Measurements from ENCODE around the gene SMIM32. TPM values are rescaled to one million over a fixed set of nuclear protein-coding genes. Genes with fewer than 3 reads are reported as not detected.

SMIM32 gene
- total and polyA plus RNA-seq, 2 donors (not counting 3 experiments of a cell fraction or from before 2014, with no cell fraction given) = not detected

- H2AFZ ChIP-seq (ENCODE audit: low read depth, low read length) = no peak overlapping the region
- no peak overlapping the region for H3K27ac ChIP-seq (ENCODE audit: insufficient read depth, low read depth, low read length)
- intact Hi-C loops (cut with micrococcal nuclease) (no loop called here), dilution Hi-C loops (cut with MboI; ENCODE audit: extremely low pct_ligation_motif_present, low sequenced_read_pairs) (no loop called here)
- no peaks in the 10 kb centered on the region for H3K9me1 ChIP-seq (replicated peaks; ENCODE audit: control insufficient read depth, extremely low read depth, insufficient read depth, low read length)
- no peak for DNase-seq (ENCODE audit: low read depth, low spot score)
- no peaks in the 10 kb centered on the region for H4K20me1 ChIP-seq (replicated peaks; ENCODE audit: control insufficient read depth, extremely low read depth, insufficient read depth, low read length)
- H3K4me1 ChIP-seq (ENCODE audit: control insufficient read depth, extremely low read depth, insufficient read depth, low read length) = no peaks in the 10 kb centered on the region
- H3K4me2 ChIP-seq (ENCODE audit: insufficient read depth, low read length) = no peak overlapping the region
- CTCF ChIA-PET = interaction anchor here (1.8 kb wide), 1 partner anchor 14 kb away, joined by 9 read pairs; no protein-coding TSS in a partner anchor
- FAIRE-seq = no peak
- H3K4me3 ChIP-seq (replicated peaks in 1 of 3; ENCODE audit: insufficient read depth in 1 of 3, low read depth in 1 of 3, low read length in 3 of 3) = no peak overlapping the region
- BruUV-seq (replicated peaks) = no TSS peak
- no peaks in the 10 kb centered on the region for H3K79me2 ChIP-seq (ENCODE audit: control insufficient read depth, insufficient read depth, low read length)
- peaks cover 33 to 37% of the 10 kb centered on the region in 2 experiments for H3K27me3 ChIP-seq (ENCODE audit: control insufficient read depth in 2 of 2, insufficient read depth in 2 of 2, low read length in 2 of 2)
- H3K9ac ChIP-seq (replicated peaks; ENCODE audit: extremely low read depth, insufficient read depth, low read length) = no peak overlapping the region
- TF ChIP-seq POLR2A (IDR thresholded peaks at IDR 0.05; ENCODE audit: low read depth, low read length) (no peak), GATA2 (IDR thresholded peaks at IDR 0.05; ENCODE audit: insufficient read depth, insufficient read length, low read depth, low read length) (no peak), JUN (IDR thresholded peaks at IDR 0.05; ENCODE audit: borderline replicate concordance, insufficient read depth, insufficient read length, low read depth) (no peak), CTCF (IDR thresholded peaks at IDR 0.05; ENCODE audit: extremely low read depth in 1 of 2, insufficient read depth in 1 of 2, low read depth in 1 of 2, low read length in 2 of 2) (no peak), FOS (IDR thresholded peaks at IDR 0.05; ENCODE audit: borderline replicate concordance, insufficient read depth, low read length) (no peak), POLR2AphosphoS5 (IDR thresholded peaks at IDR 0.05; ENCODE audit: insufficient read depth, low read depth, low read length) (no peak), MYC (IDR thresholded peaks at IDR 0.05; ENCODE audit: low read depth, low read length) (no peak)
- no peaks in the 10 kb centered on the region for H3K9me3 ChIP-seq (replicated peaks; ENCODE audit: control insufficient read depth, insufficient read depth, low read length)
- no peaks in the 10 kb centered on the region for H3K36me3 ChIP-seq (ENCODE audit: control insufficient read depth in 2 of 2, extremely low read depth in 1 of 2, insufficient read depth in 2 of 2, low read length in 2 of 2)
- POLR2A ChIA-PET = no interaction called here
Measured at GRCh38 chr5:136198453-136198852, 5.5 kb upstream of the SMIM32 start.

All from endothelial cell of umbilical vein (primary cell).